ENCODE results near the gene PAIP2. TPM values are rescaled to one million over a fixed set of nuclear protein-coding genes. Genes with fewer than 3 reads are reported as not detected.

PAIP2 gene
- total and polyA plus RNA-seq, 2 of the 4 experiments (the other 2 are of a cell fraction), result 41.9 to 59.5 TPM

GRCh38 chr5:139296198-139296597, 45.5 kb upstream of the PAIP2 start:
- no peak overlapping the region for H4K91ac ChIP-seq (ENCODE audit: insufficient read depth, low read depth, low read length)
- no peak overlapping the region for H3K56ac ChIP-seq (ENCODE audit: extremely low read depth, insufficient read depth, low read length)
- H3K4me2 ChIP-seq (ENCODE audit: low read depth, low read length), result 0 out of 2 replicates have a peak overlapping the region, but pooled peaks have one; percentile 18
- BruUV-seq (replicated peaks), result no TSS peak
- no peak overlapping the region for H3K27ac ChIP-seq (ENCODE audit: insufficient read depth, low read length)
- no peak overlapping the region for H3K18ac ChIP-seq (ENCODE audit: low read depth, low read length)
- ATAC-seq (ENCODE audit: low read depth), result no peak
- H4K5ac ChIP-seq (ENCODE audit: low read depth, low read length), result no peak overlapping the region
- no peak overlapping the region for H3K14ac ChIP-seq (replicated peaks; ENCODE audit: low read depth, low read length)
- H2BK15ac ChIP-seq (ENCODE audit: low read depth, low read length), result no peak overlapping the region
- H2BK20ac ChIP-seq (ENCODE audit: low read depth, low read length), result no peak overlapping the region
- no peak overlapping the region for H2AK5ac ChIP-seq (ENCODE audit: low read depth, low read length)
- peaks cover 77% of the 10 kb centered on the region for H4K20me1 ChIP-seq (ENCODE audit: insufficient read depth, low read length)
- H3K4me1 ChIP-seq (ENCODE audit: control insufficient read depth, insufficient read depth, low read length), result peaks cover 7% of the 10 kb centered on the region
- H4K8ac ChIP-seq (ENCODE audit: low read depth in 2 of 2, low read length in 2 of 2), result no peak overlapping the region
- intact Hi-C loops (cut with micrococcal nuclease) (no loop called here), dilution Hi-C loops (cut with HindIII; ENCODE audit: low sequenced_read_pairs, unreplicated experiment) (no loop called here), in situ Hi-C loops (cut with MboI; ENCODE audit: low sequenced_read_pairs) (no loop called here)
- peak overlapping the region; percentile 31; the same call in 1 of the 2 replicates for H3K23ac ChIP-seq (ENCODE audit: low read depth, low read length)
- ChIA-PET POLR2A (ENCODE audit: unreplicated experiment) (interaction anchor here (0.5 kb wide), 1 partner anchor 40 kb away, joined by 3 read pairs; no protein-coding TSS in a partner anchor), CTCF (interaction anchor here (1.6 kb wide), 1 partner anchor 46 kb away, joined by 4 read pairs; the partner anchor contains the start of gene PAIP2)
- no peak overlapping the region for H3K4me3 ChIP-seq (ENCODE audit: insufficient read depth, low read depth, low read length)
- DNase-seq, result no peak
- H3K9me1 ChIP-seq (ENCODE audit: insufficient read depth, low read length), result peaks cover 13% of the 10 kb centered on the region
- peaks cover 0 to 30% of the 10 kb centered on the region in 2 experiments; a peak in 2 of 4 replicates for H3K79me1 ChIP-seq (ENCODE audit: low read depth in 1 of 2, low read length in 2 of 2)
- no peak overlapping the region for H2AK9ac ChIP-seq (replicated peaks; ENCODE audit: low read depth, low read length, poor library complexity)
- H3K27me3 ChIP-seq (ENCODE audit: control insufficient read depth, insufficient read depth, low read length), result no peaks in the 10 kb centered on the region
- no peak overlapping the region for H3K9ac ChIP-seq (ENCODE audit: low read depth, low read length)
- no peak overlapping the region for H2BK5ac ChIP-seq (ENCODE audit: low read depth, low read length, poor library complexity, severe bottlenecking)
- no peaks in the 10 kb centered on the region for H3K36me3 ChIP-seq (ENCODE audit: control insufficient read depth, insufficient read depth, low read length)
- H3K9me3 ChIP-seq (ENCODE audit: control insufficient read depth, insufficient read depth, low read length), result no peaks in the 10 kb centered on the region
- H2BK120ac ChIP-seq (ENCODE audit: low read depth, low read length), result no peak overlapping the region
- H2AFZ ChIP-seq (replicated peaks; ENCODE audit: low read length, poor library complexity), result no peak overlapping the region
- TF ChIP-seq RCOR1 (IDR thresholded peaks at IDR 0.05; ENCODE audit: insufficient replicate concordance, low read length) (no peak), MXI1 (IDR thresholded peaks at IDR 0.05; ENCODE audit: borderline replicate concordance, low read depth, low read length) (no peak), POLR2A (IDR thresholded peaks at IDR 0.05; ENCODE audit: low read depth, low read length) (no peak), FOS (IDR thresholded peaks at IDR 0.05; ENCODE audit: low read depth, low read length) (no peak)
- no CpG with 5 or more reads among the region's 6 CpGs for WGBS, 2 experiments (ENCODE audit: extremely low coverage in 2 of 2, insufficient read length in 1 of 2)
- H3K4ac ChIP-seq (ENCODE audit: low read depth, low read length), result no peak overlapping the region

Data from IMR-90 (cell line).